ENCODE data around the gene COX8C. TPM values are rescaled to one million over a fixed set of nuclear protein-coding genes. Genes with fewer than 3 reads are reported as not detected.

COX8C gene
- total RNA-seq, 3 donors from 2014 or later (not counting 1 experiment from before 2014, with no cell fraction given) = not detected

GRCh38 chr14:93315575-93315974 lies 31.4 kb upstream of the COX8C start:
- no peaks in the 10 kb centered on the region for H3K9me3 ChIP-seq (ENCODE audit: control insufficient read depth, insufficient read depth, low read length)
- ATAC-seq (no peak), DNase-seq (no peak)
- Mint-ChIP-seq H3K4me1 (peaks cover 46 to 54% of the 10 kb centered on the region in 2 donors), H3K9me3 (no peaks in the 10 kb centered on the region), H3K27me3 (ENCODE audit: low read depth in 2 of 2) (no peaks in the 10 kb centered on the region), H3K27ac (no peak overlapping the region), H3K36me3 (no peaks in the 10 kb centered on the region), H3K4me3 (no peak overlapping the region)
- H3K36me3 ChIP-seq (ENCODE audit: control insufficient read depth, insufficient read depth, low read length) = no peaks in the 10 kb centered on the region
- intact Hi-C loops (cut with micrococcal nuclease) = no loop called here
- no peaks in the 10 kb centered on the region for H3K4me1 ChIP-seq (ENCODE audit: control insufficient read depth, insufficient read depth, low read length)
- TF ChIP-seq CTCF (IDR thresholded peaks at IDR 0.05) = no peak
- H3K4me3 ChIP-seq (ENCODE audit: low read length) = no peak overlapping the region
- H3K27me3 ChIP-seq (ENCODE audit: control insufficient read depth, insufficient read depth, low read length) = no peaks in the 10 kb centered on the region
- no peak overlapping the region for H3K27ac ChIP-seq (ENCODE audit: low read length)

- no peaks in the 10 kb centered on the region for H3K36me3 Mint-ChIP-seq
- no peak for ATAC-seq
- H3K27ac Mint-ChIP-seq = no peak overlapping the region
- Histone ChIP-seq H3K27me3 (ENCODE audit: control insufficient read depth, insufficient read depth, low read length) (no peaks in the 10 kb centered on the region), H3K9me3 (ENCODE audit: control insufficient read depth, insufficient read depth, low read length) (no peaks in the 10 kb centered on the region), H3K4me3 (ENCODE audit: low read length) (no peak overlapping the region), H3K4me1 (ENCODE audit: control insufficient read depth, insufficient read depth, low read length) (no peaks in the 10 kb centered on the region), H3K36me3 (ENCODE audit: control insufficient read depth, insufficient read depth, low read length) (no peaks in the 10 kb centered on the region), H3K27ac (ENCODE audit: low read length) (no peak overlapping the region)
- 94% methylated on average over 4 of the region's 4 CpGs for WGBS (ENCODE audit: insufficient coverage)
- intact Hi-C loops (cut with micrococcal nuclease) = no loop called here
- no peak for TF ChIP-seq CTCF (IDR thresholded peaks at IDR 0.05)
- H3K4me3 Mint-ChIP-seq = no peak overlapping the region
- H3K4me1 Mint-ChIP-seq = peaks cover 48 to 54% of the 10 kb centered on the region in 2 donors
- no peaks in the 10 kb centered on the region for H3K27me3 Mint-ChIP-seq (ENCODE audit: low read depth in 2 of 2)
- no peak for DNase-seq
- no peaks in the 10 kb centered on the region for H3K9me3 Mint-ChIP-seq
Measured at GRCh38 chr14:93316716-93317115, 30.3 kb upstream of the COX8C start.

- Mint-ChIP-seq H3K27ac (no peak overlapping the region), H3K9me3 (no peaks in the 10 kb centered on the region), H3K36me3 (no peaks in the 10 kb centered on the region), H3K4me3 (no peak overlapping the region), H3K4me1 (peaks cover 44 to 50% of the 10 kb centered on the region in 2 donors), H3K27me3 (ENCODE audit: low read depth in 2 of 2) (no peaks in the 10 kb centered on the region)
- Histone ChIP-seq H3K27ac (ENCODE audit: low read length) (no peak overlapping the region), H3K27me3 (ENCODE audit: control insufficient read depth, insufficient read depth, low read length) (no peaks in the 10 kb centered on the region), H3K4me1 (ENCODE audit: control insufficient read depth, insufficient read depth, low read length) (no peaks in the 10 kb centered on the region), H3K9me3 (ENCODE audit: control insufficient read depth, insufficient read depth, low read length) (no peaks in the 10 kb centered on the region), H3K36me3 (ENCODE audit: control insufficient read depth, insufficient read depth, low read length) (no peaks in the 10 kb centered on the region), H3K4me3 (ENCODE audit: low read length) (no peak overlapping the region)
- TF ChIP-seq CTCF (IDR thresholded peaks at IDR 0.05) = no peak
- no peak for ATAC-seq
- WGBS (ENCODE audit: insufficient coverage) = 100% methylated on average over 1 of the region's 7 CpGs
- intact Hi-C loops (cut with micrococcal nuclease) = no loop called here
- no peak for DNase-seq
Measured at GRCh38 chr14:93317210-93317874, 29.6 kb upstream of the COX8C start.
